Nucleus accumbens (tissue), 56 donors: ENCODE measurements around the gene FERMT3.
A peak's percentile ranks its signal among the peaks of the same experiment; 100 is the strongest.

Experiments
- DNase-seq, 56 donors: peaks; one replicate each; lab custom pipeline; 2025; lab: John Stamatoyannopoulos, UW

FERMT3 gene

GRCh38 chr11:64232182-64232966 is 25.9 kb downstream of the FERMT3 start:
- no peak for DNase-seq

GRCh38 chr11:64232967-64233315 is 26.4 kb downstream of the FERMT3 start:
- no peak for DNase-seq

- DNase-seq, result peak in 43 of 56 donors; percentile 17 to 81 (median 48)
These were observed 27.5 kb downstream of the FERMT3 start, which contains the start of gene VEGFB for GRCh38 chr11:64233913-64234586. Gene VEGFB (plus strand): TSS chr11:64234584. CDS start chr11:64234834, 250 bp downstream.

- peak in 3 of 56 donors; percentile 13 to 63 (median 49) for DNase-seq
These were observed 28.3 kb downstream of the FERMT3 start for GRCh38 chr11:64234647-64235379.

GRCh38 chr11:64235437-64236161 is 29.1 kb downstream of the FERMT3 start:
- DNase-seq, result no peak

- no peak for DNase-seq
These were observed 31.0 kb downstream of the FERMT3 start for GRCh38 chr11:64237484-64237951.

GRCh38 chr11:64238076-64238475 is 31.6 kb downstream of the FERMT3 start:
- no peak for DNase-seq

GRCh38 chr11:64238999-64239398 is 32.5 kb downstream of the FERMT3 start:
- DNase-seq, result no peak

GRCh38 chr11:64239662-64240434 is 33.3 kb downstream of the FERMT3 start:
- DNase-seq, result peak in 9 of 56 donors; percentile 32 to 57 (median 48)

GRCh38 chr11:64240435-64241240 is 34.1 kb downstream of the FERMT3 start, which contains the start of gene FKBP2:
Gene FKBP2 (plus strand): TSS chr11:64241095. CDS start chr11:64242388, 1,293 bp downstream.
- DNase-seq, result peak; percentile 83 to 100 (median 98)

GRCh38 chr11:64241241-64241490 is 34.6 kb downstream of the FERMT3 start:
- DNase-seq, result peak; percentile 97 to 100 (median 99)

GRCh38 chr11:64241491-64242374 is 35.2 kb downstream of the FERMT3 start:
- DNase-seq, result peak in 3 of 56 donors; percentile 50 to 51 (median 50)

- no peak for DNase-seq
These were observed 36.8 kb downstream of the FERMT3 start for GRCh38 chr11:64243236-64243854.

GRCh38 chr11:64244107-64244506 is 37.6 kb downstream of the FERMT3 start:
- DNase-seq, result no peak

- no peak for DNase-seq
These were observed 38.4 kb downstream of the FERMT3 start for GRCh38 chr11:64244966-64245365.

- peak in 33 of 56 donors; percentile 14 to 64 (median 33) for DNase-seq
These were observed 38.9 kb downstream of the FERMT3 start for GRCh38 chr11:64245401-64245796.
